ENCODE results near the gene PDE1A. TPM values are rescaled to one million over a fixed set of nuclear protein-coding genes. Genes with fewer than 3 reads are reported as not detected.

The PDE1A gene
- total RNA-seq, 1 donor from 2014 or later: 17.3 TPM

- intact Hi-C loops (cut with micrococcal nuclease): no loop called here
- H3K4me3 ChIP-seq: no peak overlapping the region
- H3K27ac ChIP-seq (replicated peaks): peak overlapping the region; percentile 41
- no peaks in the 10 kb centered on the region for H3K27me3 ChIP-seq (ENCODE audit: low read depth)
- peak; percentile 45 for TF ChIP-seq CTCF (IDR thresholded peaks at IDR 0.05; ENCODE audit: borderline replicate concordance)
- no peak for DNase-seq
- H3K4me1 ChIP-seq: peaks cover 13% of the 10 kb centered on the region
- H3K9me3 ChIP-seq (replicated peaks): no peaks in the 10 kb centered on the region
- no peaks in the 10 kb centered on the region for H3K36me3 ChIP-seq
These were observed 185.9 kb downstream of the PDE1A start for GRCh38 chr2:182240862-182241371.

- Histone ChIP-seq H3K27me3 (ENCODE audit: low read depth) (no peaks in the 10 kb centered on the region), H3K4me3 (no peak overlapping the region), H3K36me3 (no peaks in the 10 kb centered on the region), H3K4me1 (peaks cover 19% of the 10 kb centered on the region), H3K9me3 (replicated peaks) (no peaks in the 10 kb centered on the region), H3K27ac (replicated peaks) (no peak overlapping the region)
- intact Hi-C loops (cut with micrococcal nuclease): no loop called here
- no peak for TF ChIP-seq CTCF (IDR thresholded peaks at IDR 0.05; ENCODE audit: borderline replicate concordance)
- DNase-seq: no peak
These were observed 196.3 kb downstream of the PDE1A start for GRCh38 chr2:182230561-182230960.

GRCh38 chr2:182229297-182229696 is 197.5 kb downstream of the PDE1A start:
- Histone ChIP-seq H3K36me3 (no peaks in the 10 kb centered on the region), H3K27me3 (ENCODE audit: low read depth) (no peaks in the 10 kb centered on the region), H3K9me3 (replicated peaks) (no peaks in the 10 kb centered on the region), H3K27ac (replicated peaks) (peak overlapping the region; percentile 79), H3K4me3 (no peak overlapping the region), H3K4me1 (peaks cover 19% of the 10 kb centered on the region)
- TF ChIP-seq CTCF (IDR thresholded peaks at IDR 0.05; ENCODE audit: borderline replicate concordance): no peak
- intact Hi-C loops (cut with micrococcal nuclease): no loop called here
- DNase-seq: no peak

- Histone ChIP-seq H3K36me3 (no peaks in the 10 kb centered on the region), H3K27me3 (ENCODE audit: low read depth) (no peaks in the 10 kb centered on the region), H3K4me3 (no peak overlapping the region), H3K9me3 (replicated peaks) (no peaks in the 10 kb centered on the region), H3K27ac (replicated peaks) (peak overlapping the region; percentile 79), H3K4me1 (peaks cover 19% of the 10 kb centered on the region)
- DNase-seq: no peak
- no peak for TF ChIP-seq CTCF (IDR thresholded peaks at IDR 0.05; ENCODE audit: borderline replicate concordance)
- intact Hi-C loops (cut with micrococcal nuclease): no loop called here
These were observed 198.1 kb downstream of the PDE1A start for GRCh38 chr2:182228741-182229140.

- Histone ChIP-seq H3K27me3 (ENCODE audit: low read depth) (no peaks in the 10 kb centered on the region), H3K36me3 (peaks cover 2% of the 10 kb centered on the region), H3K4me1 (peaks cover 19% of the 10 kb centered on the region), H3K4me3 (no peak overlapping the region), H3K27ac (replicated peaks) (peak overlapping the region; percentile 79), H3K9me3 (replicated peaks) (no peaks in the 10 kb centered on the region)
- intact Hi-C loops (cut with micrococcal nuclease): no loop called here
- no peak for DNase-seq
- no peak for TF ChIP-seq CTCF (IDR thresholded peaks at IDR 0.05; ENCODE audit: borderline replicate concordance)
These were observed 198.8 kb downstream of the PDE1A start for GRCh38 chr2:182228073-182228473.

Measured in left ventricle myocardium inferior (tissue), 1 donor.